Measurements from ENCODE around the gene RCC2.

DNA sequence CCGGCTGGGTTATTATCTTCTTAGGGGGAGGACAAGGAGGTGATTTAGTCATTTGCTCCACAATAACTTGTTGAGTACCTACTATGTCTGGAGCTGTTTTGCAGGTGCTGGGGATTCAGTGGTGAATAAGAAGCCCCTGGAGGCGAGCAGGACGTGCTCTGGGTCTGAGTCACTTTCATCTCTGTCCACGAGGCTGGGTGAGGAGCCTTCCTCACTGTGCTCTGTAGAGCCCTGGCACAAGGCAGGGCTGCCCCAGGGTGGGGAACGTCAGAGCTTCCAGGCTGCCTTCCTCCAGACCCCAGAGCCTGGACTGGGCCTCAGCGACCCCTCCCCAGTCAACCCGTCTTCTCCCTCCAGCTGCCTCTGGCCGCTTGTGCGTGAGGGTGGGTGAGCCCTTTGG is 70.0 kb downstream of the RCC2 start:
- TF ChIP-seq YY1 (IDR thresholded peaks at IDR 0.05; ENCODE audit: low read depth) (no peak), EP300 (IDR thresholded peaks at IDR 0.05; ENCODE audit: borderline replicate concordance) (no peak), TAF1 (IDR thresholded peaks at IDR 0.05; ENCODE audit: low read depth) (no peak)
- TF ChIP-seq, protein P1, sequence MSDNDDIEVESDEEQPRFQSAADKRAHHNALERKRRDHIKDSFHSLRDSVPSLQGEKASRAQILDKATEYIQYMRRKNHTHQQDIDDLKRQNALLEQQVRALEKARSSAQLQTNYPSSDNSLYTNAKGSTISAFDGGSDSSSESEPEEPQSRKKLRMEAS (IDR thresholded peaks at IDR 0.05): no peak

All from Ishikawa (cell line).